Globus pallidus (tissue), 1 donor: ENCODE results near the gene MCC.

Source experiments
- DNase-seq: peaks from one replicate; pipeline ENCODE4 v3.0.0-alpha.2; 2015; ENCODE audit warnings: low spot score

MCC gene

GRCh38 chr5:113108485-113108884, 379.8 kb downstream of the MCC start:
- DNase-seq: no peak

DNA sequence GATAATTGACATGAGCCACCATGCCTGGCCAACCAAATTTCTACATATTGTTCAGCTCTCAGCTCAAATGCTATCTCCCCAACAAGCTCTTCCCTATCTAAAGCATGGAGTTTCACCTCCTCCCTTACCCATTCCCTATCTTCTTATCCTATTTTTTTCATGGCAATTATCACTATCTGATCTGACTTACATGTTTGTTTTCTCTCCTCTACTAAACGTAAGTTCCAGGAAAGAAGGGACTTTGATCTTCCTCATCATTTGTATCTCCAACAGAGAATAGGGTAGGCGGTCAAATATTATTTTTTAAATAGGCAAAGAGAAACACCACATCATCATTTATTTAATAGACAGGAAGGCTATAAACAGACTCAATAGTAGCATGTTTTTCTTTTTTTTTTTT, 381.4 kb downstream of the MCC start:
- DNase-seq: no peak

DNA sequence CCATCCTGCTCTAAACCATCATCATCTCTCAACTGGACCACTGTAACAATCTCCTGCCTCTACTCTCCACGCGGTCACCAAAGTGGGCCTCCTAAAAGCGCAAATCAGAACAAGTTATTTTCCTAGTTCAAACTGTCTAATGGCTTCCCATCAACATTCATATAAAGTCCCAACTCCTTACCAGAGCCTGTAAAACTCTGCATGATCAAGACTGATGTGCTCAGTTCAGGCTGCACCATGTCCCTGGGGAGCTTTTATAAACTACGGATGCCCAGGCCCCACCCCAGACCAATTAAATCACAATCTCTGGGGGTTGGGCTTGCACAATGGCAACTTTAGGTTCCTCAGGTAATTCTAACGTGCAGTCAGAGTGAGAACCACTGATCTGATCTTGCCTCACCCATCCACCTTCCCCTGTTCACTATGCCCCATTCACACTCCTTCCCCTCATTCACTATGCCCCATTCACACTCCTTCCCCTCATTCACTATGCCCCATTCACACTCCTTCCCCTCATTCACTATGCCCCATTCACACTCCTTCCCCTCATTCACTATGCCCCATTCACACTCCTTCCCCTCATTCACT, 382.5 kb downstream of the MCC start:
- DNase-seq: no peak

DNA sequence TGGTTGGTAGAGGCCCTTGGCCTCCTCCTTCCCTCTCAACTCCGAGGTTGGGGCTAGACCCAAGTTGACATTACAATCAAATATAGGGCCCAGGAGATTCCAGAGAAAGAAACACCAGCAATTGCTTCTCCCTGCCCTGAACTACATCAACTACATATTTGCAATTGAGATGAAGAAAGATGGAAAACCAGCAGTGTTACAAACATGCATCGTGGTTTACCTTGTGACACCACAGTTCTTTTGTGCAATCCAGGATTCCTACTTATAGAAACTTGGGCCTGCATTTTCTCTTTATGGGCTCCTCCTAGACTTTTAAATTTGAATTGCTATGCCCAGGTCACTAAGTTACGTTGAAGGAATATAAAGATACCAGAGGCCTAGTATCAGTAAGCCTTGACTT, 384.9 kb downstream of the MCC start:
- no peak for DNase-seq

DNA sequence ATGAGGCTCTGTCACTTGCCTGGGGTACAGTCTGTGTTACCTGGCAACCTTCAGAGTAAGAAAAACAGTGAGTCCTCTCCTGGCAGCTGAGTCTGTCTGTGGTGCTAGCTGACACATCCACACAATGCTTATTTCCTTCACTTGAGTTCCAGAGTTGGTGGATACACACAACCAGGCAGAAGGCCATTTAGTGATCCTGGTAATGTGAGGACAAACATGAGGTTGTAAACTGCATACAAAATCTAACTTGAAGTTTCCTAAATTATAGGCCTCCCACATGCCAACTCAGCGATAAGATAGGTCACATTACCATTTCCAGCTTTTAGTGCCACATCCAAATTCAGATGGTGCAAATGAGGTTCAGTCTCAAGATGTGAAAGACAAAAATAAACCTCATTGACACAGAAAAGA, 386.1 kb downstream of the MCC start:
- no peak for DNase-seq

- no peak for DNase-seq
These were observed 387.3 kb downstream of the MCC start for GRCh38 chr5:113100981-113101380.

- DNase-seq: no peak
These were observed 388.4 kb downstream of the MCC start for GRCh38 chr5:113099822-113100221.

DNA sequence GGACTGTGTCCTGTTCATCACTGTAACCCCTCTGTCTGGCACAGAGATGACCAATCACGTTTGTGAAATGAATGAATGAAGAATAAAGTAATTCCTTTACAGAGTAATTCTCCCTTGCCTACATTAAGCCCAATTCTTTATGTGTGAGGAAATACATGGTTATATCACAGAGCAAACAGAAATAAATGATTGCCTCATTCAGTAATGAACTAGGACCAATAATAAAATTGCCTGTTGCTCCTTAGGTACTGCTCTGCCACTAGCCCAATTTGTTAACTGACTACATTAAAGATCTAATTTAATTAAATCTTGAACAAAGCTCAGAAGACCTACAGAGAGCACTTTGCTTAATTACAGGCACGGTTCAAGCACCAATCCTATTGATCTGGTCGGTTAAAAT, 389.9 kb downstream of the MCC start:
- DNase-seq: no peak

- no peak for DNase-seq
These were observed 392.4 kb downstream of the MCC start for GRCh38 chr5:113095831-113096230.

- DNase-seq: no peak
These were observed 394.7 kb downstream of the MCC start for GRCh38 chr5:113093558-113093957.

DNA sequence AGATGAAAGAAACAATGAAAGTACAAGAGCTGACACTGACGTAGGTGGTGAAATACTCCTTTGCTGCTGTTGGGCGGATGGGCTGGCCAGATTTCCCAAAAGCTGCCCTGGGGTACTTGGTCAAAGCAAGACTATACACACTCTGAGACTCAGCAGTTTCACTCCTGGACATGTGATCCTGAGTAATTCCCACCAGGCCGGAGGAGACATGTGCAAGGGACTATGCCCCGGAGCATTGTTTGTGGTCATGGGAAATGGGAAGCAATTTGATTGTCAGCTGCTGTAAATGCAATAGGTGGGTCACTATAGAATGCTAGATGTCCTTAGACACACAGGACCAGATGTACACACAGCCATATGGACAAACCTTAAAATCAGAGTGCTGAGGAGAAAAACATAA, 395.6 kb downstream of the MCC start:
- no peak for DNase-seq

DNA sequence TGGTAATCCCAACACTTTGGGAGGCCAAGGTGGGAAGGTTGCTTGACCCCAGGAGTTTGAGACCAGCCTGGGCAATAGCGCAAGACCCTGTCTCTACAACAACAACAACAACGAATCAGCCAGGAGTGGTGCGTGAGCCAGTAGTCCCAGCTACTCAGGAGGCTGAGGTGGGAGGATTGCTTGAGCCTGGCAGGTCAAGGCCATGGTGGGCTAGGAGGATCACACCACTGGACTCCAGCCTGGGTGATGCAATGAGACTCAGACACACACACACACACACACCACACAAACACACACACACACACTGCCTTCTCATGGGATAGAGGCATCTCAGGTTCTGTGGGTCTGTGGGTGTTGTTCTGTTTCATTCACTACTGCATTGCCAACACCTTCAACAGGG, 396.6 kb downstream of the MCC start:
- no peak for DNase-seq

DNA sequence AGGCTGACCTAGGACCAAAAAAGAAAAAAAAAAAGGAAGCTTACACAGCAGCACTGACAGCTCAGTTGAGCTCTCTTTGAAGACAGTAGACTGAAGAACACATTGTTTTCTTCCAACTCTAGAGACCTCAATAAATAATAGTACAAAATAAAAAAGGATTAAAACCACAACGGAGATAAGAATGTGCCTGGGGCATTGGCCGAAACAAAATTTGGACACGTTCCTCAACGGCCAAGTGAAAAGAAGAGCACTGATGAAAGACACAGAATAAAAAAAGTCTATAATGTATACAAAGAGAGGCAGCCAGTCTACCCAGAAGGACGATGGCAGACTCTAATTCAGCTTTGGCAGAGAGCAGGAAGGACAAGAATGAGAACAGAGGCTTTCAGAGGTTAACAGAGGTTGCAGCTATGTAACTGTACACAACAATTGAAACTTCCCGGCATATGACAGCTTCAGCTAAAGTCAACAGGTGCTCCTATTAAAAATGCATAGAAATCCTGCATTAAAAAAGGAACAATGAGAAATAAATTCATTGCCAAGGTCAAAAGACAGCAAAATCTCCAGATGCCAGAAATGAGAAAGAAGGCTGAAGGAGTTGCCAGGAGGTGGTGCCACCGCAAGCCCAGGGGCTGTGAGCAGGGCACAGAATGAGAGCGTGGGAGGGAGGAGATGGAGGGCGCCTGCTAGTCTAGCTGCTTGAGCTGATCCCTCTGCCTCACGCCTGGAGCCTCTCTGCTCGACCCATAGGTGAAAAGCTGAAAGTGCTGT, 397.7 kb downstream of the MCC start:
- no peak for DNase-seq

GRCh38 chr5:113089653-113090335, 398.5 kb downstream of the MCC start:
- DNase-seq: no peak

- DNase-seq: no peak
These were observed 400.2 kb downstream of the MCC start for GRCh38 chr5:113087976-113088514.

DNA sequence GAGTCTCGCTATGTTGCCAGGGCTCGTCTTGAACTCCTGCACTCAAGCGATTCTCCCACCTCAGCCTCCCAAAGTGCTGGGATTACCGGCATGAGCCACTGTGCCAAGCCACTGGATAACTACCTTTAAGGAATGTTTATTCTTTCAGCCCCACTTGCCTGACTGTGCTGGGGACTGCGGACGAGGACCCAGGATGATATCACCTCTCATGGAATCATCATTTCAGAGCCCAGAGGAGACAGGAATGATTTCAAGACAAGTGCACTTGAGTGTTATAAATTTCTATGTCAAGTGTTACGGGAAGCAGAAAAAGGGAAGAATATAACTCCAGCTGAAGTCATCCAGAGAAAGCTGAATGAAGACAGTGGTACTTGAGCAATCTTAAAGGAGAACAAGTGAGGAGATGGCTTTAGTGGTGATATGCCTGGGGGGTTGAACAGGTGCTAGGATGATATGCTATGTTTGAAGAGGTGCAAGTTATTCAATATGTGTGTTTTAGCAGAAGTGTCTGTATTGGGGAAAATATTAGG, 402.3 kb downstream of the MCC start:
- DNase-seq: no peak

- no peak for DNase-seq
These were observed 403.2 kb downstream of the MCC start for GRCh38 chr5:113085084-113085414.

GRCh38 chr5:113084402-113085083, 403.7 kb downstream of the MCC start:
- DNase-seq: no peak

GRCh38 chr5:113083481-113083880, 404.8 kb downstream of the MCC start:
- no peak for DNase-seq

GRCh38 chr5:113082547-113082905, 405.7 kb downstream of the MCC start:
- DNase-seq: no peak

GRCh38 chr5:113081881-113082546, 406.2 kb downstream of the MCC start:
- DNase-seq: no peak
